Astrocyte (in vitro differentiated cells and primary cell): ENCODE measurements around the gene PRODH. TPM values are rescaled to one million over a fixed set of nuclear protein-coding genes. Genes with fewer than 3 reads are reported as not detected.

ENCODE experiments used
- DNase-seq: peaks from one replicate; pipeline ENCODE4 v3.0.0-alpha.2; 2010; ENCODE audit warnings: low read depth
- FAIRE-seq: peaks from 2 replicates; lab custom pipeline; 2011; peaks lifted over from hg19 to GRCh38; lab: Jason Lieb, UNC
- H2AFZ ChIP-seq: 2 replicates; pipeline ENCODE4 v1.6.0; 2012; ENCODE audit warnings: low read depth, low read length, inconsistent platforms
- H3K27ac ChIP-seq: 2 replicates; pipeline ENCODE4 v1.5.1; 2011; ENCODE audit warnings: low read depth, low read length, inconsistent platforms
- H3K27me3 ChIP-seq: 2 replicates; pipeline ENCODE4 v1.6.0; 2011; ENCODE audit warnings: low read length, inconsistent platforms; ENCODE audit not compliant: insufficient read depth
- H3K36me3 ChIP-seq: 2 replicates; pipeline ENCODE4 v1.5.1; 2011; ENCODE audit warnings: low read length, inconsistent platforms; ENCODE audit not compliant: insufficient read depth
- H3K4me1 ChIP-seq: 2 replicates; pipeline ENCODE4 v1.5.1; 2011; ENCODE audit warnings: low read length, inconsistent platforms; ENCODE audit not compliant: insufficient read depth
- H3K4me2 ChIP-seq: 2 replicates; pipeline ENCODE4 v1.6.0; 2012; ENCODE audit warnings: low read length, inconsistent platforms
- H3K4me3 ChIP-seq: 2 replicates; pipeline ENCODE4 v1.5.1; 2011; ENCODE audit warnings: low read depth, mild to moderate bottlenecking, low read length, inconsistent platforms; ENCODE audit not compliant: insufficient read depth
- H3K79me2 ChIP-seq: 2 replicates; pipeline ENCODE4 v1.6.0; 2012; ENCODE audit warnings: mild to moderate bottlenecking, low read length, inconsistent platforms; ENCODE audit not compliant: insufficient read depth
- H3K9ac ChIP-seq: 2 replicates; pipeline ENCODE4 v1.6.0; 2012; ENCODE audit warnings: mild to moderate bottlenecking, low read length, inconsistent platforms
- H3K9me3 ChIP-seq: 2 replicates; pipeline ENCODE4 v1.5.1; 2012; ENCODE audit warnings: low read depth, mild to moderate bottlenecking, low read length, inconsistent platforms; ENCODE audit not compliant: insufficient read depth
- H4K20me1 ChIP-seq: 2 replicates; pipeline ENCODE4 v1.6.0; 2012; ENCODE audit warnings: low read length, inconsistent platforms; ENCODE audit not compliant: insufficient read depth
- H3K27ac Mint-ChIP-seq: one replicate; pipeline ENCODE4 v1.8.0; 2021; ENCODE audit warnings: mild to moderate bottlenecking, mixed read lengths; ENCODE audit not compliant: unreplicated experiment
- H3K27me3 Mint-ChIP-seq: one replicate; pipeline ENCODE4 v1.8.0; 2021; ENCODE audit warnings: low read depth, mixed read lengths; ENCODE audit not compliant: unreplicated experiment
- H3K36me3 Mint-ChIP-seq: one replicate; pipeline ENCODE4 v1.8.0; 2021; ENCODE audit warnings: low read depth, mixed read lengths; ENCODE audit not compliant: unreplicated experiment
- H3K4me1 Mint-ChIP-seq: one replicate; pipeline ENCODE4 v1.8.0; 2021; ENCODE audit warnings: low read depth, mixed read lengths; ENCODE audit not compliant: unreplicated experiment
- H3K4me3 Mint-ChIP-seq: one replicate; pipeline ENCODE4 v1.8.0; 2021; ENCODE audit warnings: mild to moderate bottlenecking, moderate library complexity, mixed read lengths; ENCODE audit not compliant: unreplicated experiment
- H3K9me3 Mint-ChIP-seq: one replicate; pipeline ENCODE4 v1.8.0; 2021; ENCODE audit warnings: mild to moderate bottlenecking, mixed read lengths; ENCODE audit not compliant: unreplicated experiment
- CTCF ChIP-seq: IDR thresholded peaks from 2 replicates; pipeline ENCODE4 v1.5.1; 2011; ENCODE audit warnings: low read depth, mild to moderate bottlenecking, inconsistent platforms, low read length, moderate library complexity; ENCODE audit not compliant: insufficient read depth
- EZH2 ChIP-seq: IDR thresholded peaks from 2 replicates; pipeline ENCODE4 v1.6.1; 2012; ENCODE audit warnings: mild to moderate bottlenecking, low read length, inconsistent platforms; ENCODE audit not compliant: insufficient read depth
- total RNA-seq: library from RNA; stranded (reverse); gene quantifications from 2 replicates; pipeline ENCODE4 v1.2.1, GENCODE V29; 2021

PRODH gene
- total RNA-seq, 1 donor from 2014 or later, result 1.2 TPM

GRCh38 chr22:18984564-18984963 lies 48.5 kb upstream of the PRODH start:
- Mint-ChIP-seq H3K4me1 (no peaks in the 10 kb centered on the region), H3K9me3 (peaks cover 3% of the 10 kb centered on the region), H3K27ac (no peak overlapping the region), H3K36me3 (no peaks in the 10 kb centered on the region), H3K27me3 (peaks cover 3% of the 10 kb centered on the region), H3K4me3 (no peak overlapping the region)
- H3K79me2 ChIP-seq, result no peaks in the 10 kb centered on the region
- H3K4me3 ChIP-seq, result no peak overlapping the region
- H3K4me1 ChIP-seq, result no peaks in the 10 kb centered on the region
- H2AFZ ChIP-seq, result no peak overlapping the region
- no peaks in the 10 kb centered on the region for H3K36me3 ChIP-seq
- DNase-seq (no peak), FAIRE-seq (no peak)
- no peak overlapping the region for H3K9ac ChIP-seq
- no peak for TF ChIP-seq CTCF
- no peak for TF ChIP-seq EZH2
- H3K27me3 ChIP-seq, result peaks cover 2% of the 10 kb centered on the region
- no peak overlapping the region for H3K4me2 ChIP-seq
- no peak overlapping the region for H3K27ac ChIP-seq
- H3K9me3 ChIP-seq, result peaks cover 7% of the 10 kb centered on the region
- H4K20me1 ChIP-seq, result no peaks in the 10 kb centered on the region

- Histone ChIP-seq H3K4me2 (no peak overlapping the region), H2AFZ (no peak overlapping the region), H4K20me1 (no peaks in the 10 kb centered on the region), H3K4me1 (no peaks in the 10 kb centered on the region), H3K9me3 (peaks cover 7% of the 10 kb centered on the region), H3K36me3 (no peaks in the 10 kb centered on the region), H3K27ac (no peak overlapping the region), H3K27me3 (no peaks in the 10 kb centered on the region), H3K9ac (no peak overlapping the region), H3K4me3 (no peak overlapping the region), H3K79me2 (no peaks in the 10 kb centered on the region)
- Mint-ChIP-seq H3K4me3 (no peak overlapping the region), H3K9me3 (peaks cover 4% of the 10 kb centered on the region), H3K36me3 (peaks cover 3% of the 10 kb centered on the region), H3K4me1 (no peaks in the 10 kb centered on the region), H3K27ac (no peak overlapping the region), H3K27me3 (peaks cover 3% of the 10 kb centered on the region)
- no peak for TF ChIP-seq CTCF
- no peak for TF ChIP-seq EZH2
- FAIRE-seq (no peak), DNase-seq (no peak)
Observed at GRCh38 chr22:18983120-18983651, 47.1 kb upstream of the PRODH start.

GRCh38 chr22:18980829-18981228 lies 44.7 kb upstream of the PRODH start:
- H3K4me1 ChIP-seq, result no peaks in the 10 kb centered on the region
- H3K9me3 ChIP-seq, result peaks cover 7% of the 10 kb centered on the region
- H3K9ac ChIP-seq, result no peak overlapping the region
- Mint-ChIP-seq H3K4me3 (no peak overlapping the region), H3K36me3 (peaks cover 5% of the 10 kb centered on the region), H3K27ac (no peak overlapping the region), H3K4me1 (no peaks in the 10 kb centered on the region), H3K9me3 (peaks cover 9% of the 10 kb centered on the region), H3K27me3 (peaks cover 5% of the 10 kb centered on the region)
- H3K36me3 ChIP-seq, result no peaks in the 10 kb centered on the region
- FAIRE-seq (no peak), DNase-seq (no peak)
- H3K79me2 ChIP-seq, result no peaks in the 10 kb centered on the region
- no peaks in the 10 kb centered on the region for H3K27me3 ChIP-seq
- no peak overlapping the region for H3K4me3 ChIP-seq
- no peak overlapping the region for H2AFZ ChIP-seq
- H3K4me2 ChIP-seq, result no peak overlapping the region
- no peak overlapping the region for H3K27ac ChIP-seq
- no peak for TF ChIP-seq EZH2
- TF ChIP-seq CTCF, result no peak
- H4K20me1 ChIP-seq, result no peaks in the 10 kb centered on the region
